ENCODE measurements around the gene STAB1. TPM values are rescaled to one million over a fixed set of nuclear protein-coding genes. Genes with fewer than 3 reads are reported as not detected.

The STAB1 gene
- total RNA-seq, 1 donor from 2014 or later, result 0.16 TPM

DNA sequence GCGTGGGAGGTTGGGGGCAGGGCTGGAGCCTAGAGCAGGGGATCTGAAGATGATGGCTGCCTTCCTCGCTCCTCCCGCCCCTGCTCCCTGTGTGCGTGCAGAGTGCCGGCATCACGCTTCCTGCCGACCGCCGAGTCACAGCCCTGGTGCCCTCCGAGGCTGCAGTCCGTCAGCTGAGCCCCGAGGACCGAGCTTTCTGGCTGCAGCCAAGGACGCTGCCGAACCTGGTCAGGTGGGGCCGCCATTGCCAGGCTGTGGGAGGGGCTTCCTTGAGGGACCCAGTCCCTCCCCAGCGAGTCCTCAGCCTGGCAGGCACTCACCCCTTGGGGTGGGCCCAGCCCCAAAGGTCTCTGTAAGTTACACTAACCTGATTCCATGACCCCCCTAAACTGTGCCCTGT is 17.6 kb downstream of the STAB1 start:
- H3K27ac Mint-ChIP-seq, result no peak overlapping the region
- no peak overlapping the region for H3K4me3 Mint-ChIP-seq
- H3K36me3 Mint-ChIP-seq (ENCODE audit: low read depth), result no peaks in the 10 kb centered on the region
- no peak for DNase-seq (ENCODE audit: low spot score)
- H3K4me1 Mint-ChIP-seq (ENCODE audit: low read depth), result no peaks in the 10 kb centered on the region
- H3K27me3 Mint-ChIP-seq (ENCODE audit: insufficient read depth), result no peaks in the 10 kb centered on the region
- no peaks in the 10 kb centered on the region for H3K9me3 Mint-ChIP-seq
- intact Hi-C loops (cut with micrococcal nuclease), result no loop called here

DNA sequence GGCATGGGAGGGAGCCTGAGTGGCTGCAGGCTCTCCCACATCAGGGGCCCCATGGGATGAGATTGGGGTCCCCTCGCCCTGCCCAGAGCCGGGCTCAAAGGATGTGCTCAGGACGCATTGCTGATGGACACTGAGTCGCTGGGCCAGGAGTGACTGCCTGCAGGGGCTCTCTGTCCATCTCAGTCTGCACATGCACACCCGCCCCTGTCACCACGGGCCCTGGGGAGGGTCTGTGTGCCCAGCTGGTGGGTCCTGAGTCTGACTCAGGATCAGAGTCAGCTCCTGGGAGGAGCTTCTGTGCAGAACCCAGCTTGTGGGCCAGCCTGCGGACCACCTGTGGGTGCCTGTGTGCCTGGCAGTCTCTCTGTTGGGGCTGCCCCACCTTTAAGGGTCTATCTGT is 18.1 kb downstream of the STAB1 start:
- Mint-ChIP-seq H3K9me3 (no peaks in the 10 kb centered on the region), H3K27me3 (ENCODE audit: insufficient read depth) (no peaks in the 10 kb centered on the region), H3K4me1 (ENCODE audit: low read depth) (no peaks in the 10 kb centered on the region), H3K4me3 (no peak overlapping the region), H3K27ac (no peak overlapping the region), H3K36me3 (ENCODE audit: low read depth) (no peaks in the 10 kb centered on the region)
- DNase-seq (ENCODE audit: low spot score), result no peak
- intact Hi-C loops (cut with micrococcal nuclease), result no loop called here

DNA sequence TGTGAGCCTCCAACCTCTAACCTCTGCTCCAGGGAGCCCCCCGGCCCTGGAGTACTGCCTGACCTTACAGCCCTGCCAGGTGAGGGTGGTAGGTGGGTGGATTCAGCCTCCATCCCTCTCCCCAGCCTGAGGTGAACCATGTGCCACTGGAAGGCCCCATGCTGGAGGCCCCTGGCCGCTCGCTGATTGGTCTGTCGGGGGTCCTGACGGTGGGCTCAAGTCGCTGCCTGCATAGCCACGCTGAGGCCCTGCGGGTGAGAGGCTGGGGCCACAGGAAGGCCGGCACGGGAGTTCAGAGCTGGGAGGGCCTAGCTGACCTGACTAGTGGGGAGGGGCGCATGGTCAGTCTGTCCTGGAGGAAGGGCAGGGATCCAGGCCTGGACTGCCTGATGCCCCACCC is 19.4 kb downstream of the STAB1 start:
- intact Hi-C loops (cut with micrococcal nuclease), result no loop called here
- Mint-ChIP-seq H3K4me3 (no peak overlapping the region), H3K27me3 (ENCODE audit: insufficient read depth) (no peaks in the 10 kb centered on the region)

DNA sequence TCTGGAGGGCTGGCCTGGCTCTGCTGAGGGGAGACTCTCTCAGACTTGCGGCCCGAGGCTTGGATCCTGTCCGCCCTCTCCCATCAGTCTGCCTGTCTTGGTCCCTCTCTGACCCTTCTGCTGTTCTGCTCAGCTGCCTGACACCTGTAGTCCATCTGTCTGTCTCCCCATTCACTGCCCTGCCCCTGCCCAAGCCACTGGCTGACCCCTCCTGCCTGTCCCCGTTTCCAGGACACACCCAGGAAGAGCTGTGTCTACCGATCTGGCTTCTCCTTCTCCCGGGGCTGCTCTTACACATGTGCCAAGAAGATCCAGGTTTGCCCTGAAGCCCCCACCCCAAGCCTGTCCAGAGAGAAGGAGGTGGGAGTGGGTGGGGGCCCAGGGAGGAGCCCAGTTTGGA is 20.1 kb downstream of the STAB1 start:
- no peaks in the 10 kb centered on the region for H3K36me3 Mint-ChIP-seq (ENCODE audit: low read depth)
- intact Hi-C loops (cut with micrococcal nuclease), result no loop called here

More for the DNA sequence above, 19.4 kb downstream of the STAB1 start:
- Mint-ChIP-seq H3K4me1 (ENCODE audit: low read depth) (no peaks in the 10 kb centered on the region), H3K27ac (no peak overlapping the region), H3K36me3 (ENCODE audit: low read depth) (no peaks in the 10 kb centered on the region), H3K9me3 (no peaks in the 10 kb centered on the region)
- DNase-seq (ENCODE audit: low spot score), result no peak

DNA sequence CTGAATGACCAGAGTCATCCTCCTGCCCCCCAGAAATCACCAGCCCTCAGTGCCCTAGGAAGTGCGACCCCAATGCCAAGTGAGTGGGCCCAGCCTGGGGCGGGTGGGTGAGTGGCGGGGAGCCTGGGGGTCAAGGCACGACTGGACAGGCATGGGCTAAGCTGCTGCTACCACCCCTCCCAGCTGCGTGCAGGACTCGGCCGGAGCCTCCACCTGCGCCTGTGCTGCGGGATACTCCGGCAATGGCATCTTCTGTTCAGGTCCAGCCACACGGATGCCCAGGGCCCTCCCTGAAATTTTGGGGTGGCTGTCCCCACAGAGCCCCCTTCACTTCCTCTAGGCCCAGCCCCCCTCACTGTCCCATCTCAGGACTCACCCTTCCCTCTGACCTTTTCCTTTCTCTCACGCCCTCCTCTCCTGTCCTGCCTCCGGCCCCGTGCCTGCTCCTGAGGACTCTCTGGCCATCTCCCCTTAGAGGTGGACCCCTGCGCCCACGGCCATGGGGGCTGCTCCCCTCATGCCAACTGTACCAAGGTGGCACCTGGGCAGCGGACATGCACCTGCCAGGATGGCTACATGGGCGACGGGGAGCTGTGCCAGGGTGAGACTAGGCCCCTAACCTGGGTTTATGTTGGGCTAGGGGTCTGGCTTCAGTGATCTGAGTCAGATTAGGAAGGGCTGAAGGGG is 21.5 kb downstream of the STAB1 start:
- Mint-ChIP-seq H3K27me3 (ENCODE audit: insufficient read depth) (no peaks in the 10 kb centered on the region), H3K4me1 (ENCODE audit: low read depth) (no peaks in the 10 kb centered on the region), H3K27ac (no peak overlapping the region), H3K36me3 (ENCODE audit: low read depth) (no peaks in the 10 kb centered on the region), H3K9me3 (no peaks in the 10 kb centered on the region), H3K4me3 (no peak overlapping the region)
- intact Hi-C loops (cut with micrococcal nuclease), result no loop called here
- DNase-seq (ENCODE audit: low spot score), result no peak

More for the DNA sequence above, 20.1 kb downstream of the STAB1 start:
- no peaks in the 10 kb centered on the region for H3K27me3 Mint-ChIP-seq (ENCODE audit: insufficient read depth)
- no peaks in the 10 kb centered on the region for H3K4me1 Mint-ChIP-seq (ENCODE audit: low read depth)
- H3K9me3 Mint-ChIP-seq, result no peaks in the 10 kb centered on the region
- no peak overlapping the region for H3K27ac Mint-ChIP-seq
- no peak overlapping the region for H3K4me3 Mint-ChIP-seq
- DNase-seq (ENCODE audit: low spot score), result no peak

DNA sequence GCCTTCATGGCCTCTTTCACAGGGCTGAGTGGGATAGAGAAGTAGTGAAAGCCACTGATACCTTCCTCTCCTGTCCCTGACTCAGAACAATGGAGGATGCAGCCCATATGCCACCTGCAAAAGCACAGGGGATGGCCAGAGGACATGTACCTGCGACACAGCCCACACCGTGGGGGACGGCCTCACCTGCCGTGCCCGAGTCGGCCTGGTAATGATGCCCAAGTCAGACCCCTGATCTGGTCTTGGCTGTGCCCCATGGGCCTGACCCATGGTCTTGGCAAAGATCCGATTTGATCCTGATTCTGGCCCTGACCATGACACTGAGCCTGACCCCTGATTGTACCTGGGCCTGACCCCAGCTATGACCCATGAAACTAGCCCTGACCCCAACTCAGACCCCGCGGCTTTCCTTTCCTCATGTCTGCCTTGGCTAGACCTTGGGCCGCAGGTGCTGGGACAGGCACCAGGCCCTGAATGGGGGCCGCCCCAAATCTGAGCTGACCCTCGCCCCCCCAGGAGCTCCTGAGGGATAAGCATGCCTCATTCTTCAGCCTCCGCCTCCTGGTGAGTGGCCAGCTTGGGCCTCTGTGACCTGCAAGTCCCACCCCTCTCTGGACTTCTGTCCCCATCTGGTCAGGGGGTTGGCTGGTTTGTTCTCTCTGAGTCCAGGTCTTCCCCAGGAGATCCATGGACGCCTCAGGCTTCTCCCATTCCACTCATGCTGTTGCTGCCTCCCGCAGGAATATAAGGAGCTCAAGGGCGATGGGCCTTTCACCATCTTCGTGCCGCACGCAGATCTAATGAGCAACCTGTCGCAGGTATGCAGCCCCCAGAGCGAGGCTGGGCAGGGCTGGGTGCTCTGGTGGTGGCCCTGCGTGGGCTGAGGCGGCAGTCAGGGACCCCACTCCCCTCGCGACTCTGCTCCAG is 22.9 kb downstream of the STAB1 start:
- Mint-ChIP-seq H3K27ac (no peak overlapping the region), H3K27me3 (ENCODE audit: insufficient read depth) (no peaks in the 10 kb centered on the region), H3K4me3 (no peak overlapping the region)

DNA sequence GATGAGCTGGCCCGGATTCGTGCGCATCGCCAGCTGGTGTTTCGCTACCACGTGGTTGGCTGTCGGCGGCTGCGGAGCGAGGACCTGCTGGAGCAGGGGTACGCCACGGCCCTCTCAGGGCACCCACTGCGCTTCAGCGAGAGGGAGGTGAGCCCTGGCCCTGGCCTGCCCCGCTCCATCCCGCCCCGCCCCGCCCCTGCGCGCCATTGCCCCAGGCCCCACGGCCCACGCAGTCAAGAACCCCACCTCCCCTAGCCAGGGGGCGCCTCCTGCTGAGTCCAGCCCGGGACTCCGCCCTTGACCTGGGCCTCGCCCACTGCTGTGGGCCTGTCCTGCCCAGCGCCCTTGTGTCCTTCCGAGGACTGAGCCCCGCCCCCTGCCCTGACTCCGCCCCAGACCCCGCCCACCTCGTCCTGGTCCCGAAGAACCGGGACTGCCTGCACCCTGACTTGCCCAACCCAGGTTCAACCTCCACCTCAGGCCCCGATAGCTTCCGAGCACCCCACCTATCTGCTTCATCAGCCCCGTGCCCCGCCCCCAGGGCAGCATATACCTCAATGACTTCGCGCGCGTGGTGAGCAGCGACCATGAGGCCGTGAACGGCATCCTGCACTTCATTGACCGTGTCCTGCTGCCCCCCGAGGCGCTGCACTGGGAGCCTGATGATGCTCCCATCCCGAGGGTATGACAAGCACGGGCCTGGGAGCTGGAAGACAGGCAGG is 23.7 kb downstream of the STAB1 start:
- H3K27me3 Mint-ChIP-seq (ENCODE audit: insufficient read depth), result no peaks in the 10 kb centered on the region
- intact Hi-C loops (cut with micrococcal nuclease), result no loop called here
- no peaks in the 10 kb centered on the region for H3K9me3 Mint-ChIP-seq
- no peaks in the 10 kb centered on the region for H3K4me1 Mint-ChIP-seq (ENCODE audit: low read depth)
- H3K27ac Mint-ChIP-seq, result no peak overlapping the region
- H3K36me3 Mint-ChIP-seq (ENCODE audit: low read depth), result no peaks in the 10 kb centered on the region
- no peak for DNase-seq (ENCODE audit: low spot score)
- no peak overlapping the region for H3K4me3 Mint-ChIP-seq

More for the DNA sequence above, 22.9 kb downstream of the STAB1 start:
- no peak for DNase-seq (ENCODE audit: low spot score)
- no peaks in the 10 kb centered on the region for H3K4me1 Mint-ChIP-seq (ENCODE audit: low read depth)
- intact Hi-C loops (cut with micrococcal nuclease), result no loop called here
- H3K9me3 Mint-ChIP-seq, result no peaks in the 10 kb centered on the region
- no peaks in the 10 kb centered on the region for H3K36me3 Mint-ChIP-seq (ENCODE audit: low read depth)

DNA sequence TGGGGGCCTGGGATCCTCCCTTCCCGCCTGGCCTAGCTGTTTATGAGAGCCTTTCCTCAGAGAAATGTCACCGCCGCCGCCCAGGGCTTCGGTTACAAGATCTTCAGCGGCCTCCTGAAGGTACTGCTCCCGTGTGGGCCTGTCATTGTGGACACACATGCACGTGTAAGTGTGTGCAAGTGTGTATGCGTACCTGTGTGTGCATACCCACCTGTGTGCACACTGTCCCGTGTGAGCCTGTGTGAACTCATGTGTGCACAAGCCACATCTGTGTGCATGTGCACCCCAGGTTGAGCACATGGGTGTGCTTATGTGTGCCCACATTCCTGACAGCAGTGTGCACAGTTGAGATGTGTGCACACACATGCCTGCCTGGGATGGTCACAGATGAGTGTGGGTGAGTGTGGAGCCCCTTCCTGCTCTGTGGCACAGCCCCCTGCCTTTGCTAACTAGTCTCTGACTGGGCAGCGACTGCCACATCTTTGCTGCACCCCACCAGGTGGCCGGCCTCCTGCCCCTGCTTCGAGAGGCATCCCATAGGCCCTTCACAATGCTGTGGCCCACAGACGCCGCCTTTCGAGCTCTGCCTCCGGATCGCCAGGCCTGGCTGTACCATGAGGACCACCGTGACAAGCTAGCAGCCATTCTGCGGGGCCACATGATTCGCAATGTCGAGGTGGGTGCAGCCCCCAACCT is 24.5 kb downstream of the STAB1 start:
- no peak overlapping the region for H3K27ac Mint-ChIP-seq
- H3K9me3 Mint-ChIP-seq, result no peaks in the 10 kb centered on the region
- H3K27me3 Mint-ChIP-seq (ENCODE audit: insufficient read depth), result no peaks in the 10 kb centered on the region
- no peaks in the 10 kb centered on the region for H3K4me1 Mint-ChIP-seq (ENCODE audit: low read depth)
- no peaks in the 10 kb centered on the region for H3K36me3 Mint-ChIP-seq (ENCODE audit: low read depth)
- no peak overlapping the region for H3K4me3 Mint-ChIP-seq
- no peak for DNase-seq (ENCODE audit: low spot score)
- intact Hi-C loops (cut with micrococcal nuclease), result no loop called here

DNA sequence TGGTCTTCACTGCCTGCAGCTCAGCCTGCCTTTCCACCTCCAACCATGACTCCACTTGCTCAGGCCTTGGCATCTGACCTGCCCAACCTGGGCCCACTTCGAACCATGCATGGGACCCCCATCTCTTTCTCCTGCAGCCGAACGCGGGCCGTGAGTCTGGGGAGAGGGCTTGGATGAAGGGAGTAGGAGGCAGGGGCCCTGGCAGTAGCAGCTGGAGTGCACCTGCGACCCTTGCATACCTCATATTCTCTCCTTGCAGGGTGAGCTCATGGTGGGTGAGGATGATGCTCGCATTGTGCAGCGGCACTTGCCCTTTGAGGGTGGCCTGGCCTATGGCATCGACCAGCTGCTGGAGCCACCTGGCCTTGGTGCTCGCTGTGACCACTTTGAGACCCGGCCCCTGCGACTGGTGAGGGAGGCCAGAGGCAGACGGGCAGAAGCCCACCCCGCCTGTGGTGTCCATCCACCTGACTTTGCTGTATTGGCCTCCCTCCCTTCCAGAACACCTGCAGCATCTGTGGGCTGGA is 25.1 kb downstream of the STAB1 start:
- H3K9me3 Mint-ChIP-seq, result no peaks in the 10 kb centered on the region
- no peak overlapping the region for H3K4me3 Mint-ChIP-seq
- H3K27me3 Mint-ChIP-seq (ENCODE audit: insufficient read depth), result no peaks in the 10 kb centered on the region
- H3K4me1 Mint-ChIP-seq (ENCODE audit: low read depth), result no peaks in the 10 kb centered on the region
- H3K36me3 Mint-ChIP-seq (ENCODE audit: low read depth), result no peaks in the 10 kb centered on the region
- intact Hi-C loops (cut with micrococcal nuclease), result no loop called here
- no peak for DNase-seq (ENCODE audit: low spot score)
- no peak overlapping the region for H3K27ac Mint-ChIP-seq

DNA sequence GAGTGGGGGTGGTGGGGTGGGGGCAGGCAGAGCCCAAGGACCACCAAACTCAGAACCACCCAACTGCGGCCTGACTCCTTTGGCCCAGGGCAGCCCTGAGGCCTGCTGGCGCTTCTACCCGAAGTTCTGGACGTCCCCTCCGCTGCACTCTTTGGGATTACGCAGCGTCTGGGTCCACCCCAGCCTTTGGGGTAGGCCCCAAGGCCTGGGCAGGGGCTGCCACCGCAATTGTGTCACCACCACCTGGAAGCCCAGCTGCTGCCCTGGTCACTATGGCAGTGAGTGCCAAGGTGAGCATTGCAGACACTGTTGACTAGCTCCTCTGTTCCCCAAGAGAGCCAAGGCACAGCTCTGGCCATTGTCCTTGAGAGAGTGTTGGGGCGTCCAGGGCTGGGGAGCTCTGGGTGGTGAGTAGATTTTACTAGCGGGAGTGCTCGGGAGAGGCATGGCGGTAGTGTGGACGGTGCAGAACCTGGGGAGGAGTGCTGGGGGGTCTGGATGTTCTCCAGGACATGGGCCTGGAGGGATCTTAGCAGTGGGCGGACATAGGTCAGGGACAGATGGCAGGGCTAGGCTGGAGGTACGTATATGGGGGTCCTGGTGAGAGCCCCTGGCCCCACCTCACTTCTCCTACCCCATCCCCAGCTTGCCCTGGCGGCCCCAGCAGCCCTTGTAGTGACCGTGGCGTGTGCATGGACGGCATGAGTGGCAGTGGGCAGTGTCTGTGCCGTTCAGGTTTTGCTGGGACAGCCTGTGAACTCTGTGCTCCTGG is 25.8 kb downstream of the STAB1 start:
- H3K4me1 Mint-ChIP-seq (ENCODE audit: low read depth), result no peaks in the 10 kb centered on the region
- no peaks in the 10 kb centered on the region for H3K36me3 Mint-ChIP-seq (ENCODE audit: low read depth)
- H3K9me3 Mint-ChIP-seq, result no peaks in the 10 kb centered on the region
- H3K27ac Mint-ChIP-seq, result no peak overlapping the region
- H3K4me3 Mint-ChIP-seq, result no peak overlapping the region
- no peaks in the 10 kb centered on the region for H3K27me3 Mint-ChIP-seq (ENCODE audit: insufficient read depth)
- intact Hi-C loops (cut with micrococcal nuclease), result no loop called here
- no peak for DNase-seq (ENCODE audit: low spot score)

DNA sequence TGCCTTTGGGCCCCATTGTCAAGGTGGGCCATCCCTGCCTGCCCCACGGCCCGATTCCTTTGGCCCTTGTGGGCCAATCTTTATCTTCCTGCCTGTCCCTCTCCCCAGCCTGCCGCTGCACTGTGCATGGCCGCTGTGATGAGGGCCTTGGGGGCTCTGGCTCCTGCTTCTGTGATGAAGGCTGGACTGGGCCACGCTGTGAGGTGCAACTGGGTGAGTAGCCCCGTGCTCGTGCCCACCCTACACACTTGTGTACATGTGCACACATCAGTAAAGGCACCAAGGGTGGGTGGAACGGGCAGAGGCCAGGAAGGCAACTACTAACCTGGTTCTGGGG is 26.3 kb downstream of the STAB1 start:
- no peak overlapping the region for H3K4me3 Mint-ChIP-seq
- no peak for DNase-seq (ENCODE audit: low spot score)
- H3K4me1 Mint-ChIP-seq (ENCODE audit: low read depth), result no peaks in the 10 kb centered on the region
- no peaks in the 10 kb centered on the region for H3K36me3 Mint-ChIP-seq (ENCODE audit: low read depth)
- no peak overlapping the region for H3K27ac Mint-ChIP-seq
- intact Hi-C loops (cut with micrococcal nuclease), result no loop called here
- H3K9me3 Mint-ChIP-seq, result no peaks in the 10 kb centered on the region
- no peaks in the 10 kb centered on the region for H3K27me3 Mint-ChIP-seq (ENCODE audit: insufficient read depth)

All from activated T-helper 1 cell treated with anti-CD3 and anti-CD28 coated beads, Interleukin-12 subunit alpha, Interleukin-12 subunit beta, Interleukin-2, Interleukin-4 antibody, amounts not matched to agents 30 ng/mL and 10 ng/mL and 1 ng/mL, durations not matched to agents 14 hours and 24 hours and 36 hours (primary cell).